H9 (cell line): ENCODE data around the gene PARD6G. TPM values are rescaled to one million over a fixed set of nuclear protein-coding genes. Genes with fewer than 3 reads are reported as not detected.
A peak's percentile ranks its signal among the peaks of the same experiment; 100 is the strongest.

ENCODE experiments used
- DNase-seq: peaks from one replicate; pipeline ENCODE4 v3.0.0-alpha.2; 2017
- H2AFZ ChIP-seq: one replicate; pipeline ENCODE4 v1.6.1; 2013; ENCODE audit warnings: mild to moderate bottlenecking, low read length, control low read depth, moderate library complexity
- H2AK5ac ChIP-seq: 2 replicates; pipeline ENCODE4 v1.6.1; 2013; ENCODE audit warnings: low read length, control low read depth, mixed read lengths; ENCODE audit not compliant: insufficient read length
- H2BK120ac ChIP-seq: one replicate; pipeline ENCODE4 v1.6.1; 2013; ENCODE audit warnings: low read depth, mild to moderate bottlenecking, low read length, control low read depth, inconsistent platforms; ENCODE audit not compliant: poor library complexity, severe bottlenecking
- H2BK12ac ChIP-seq: 2 replicates; pipeline ENCODE4 v1.6.1; 2013; ENCODE audit warnings: low read length, control low read depth, mixed read lengths, low read depth; ENCODE audit not compliant: insufficient read length
- H2BK15ac ChIP-seq: 2 replicates; pipeline ENCODE4 v1.6.1; 2013; ENCODE audit warnings: low read depth, low read length, control low read depth
- H2BK20ac ChIP-seq: one replicate; pipeline ENCODE4 v1.6.1; 2013; ENCODE audit warnings: low read depth, mild to moderate bottlenecking, low read length, control low read depth, inconsistent platforms; ENCODE audit not compliant: poor library complexity, severe bottlenecking
- H2BK5ac ChIP-seq: 2 replicates; pipeline ENCODE4 v1.6.1; 2013; ENCODE audit warnings: low read length, control low read depth, mixed read lengths; ENCODE audit not compliant: insufficient read length
- H3K14ac ChIP-seq: 2 replicates; pipeline ENCODE4 v1.6.1; 2013; ENCODE audit warnings: low read length, control low read depth; ENCODE audit not compliant: insufficient read depth
- H3K18ac ChIP-seq: 2 replicates; pipeline ENCODE4 v1.6.1; 2013; ENCODE audit warnings: low read depth, mild to moderate bottlenecking, mixed read lengths, low read length, control low read depth; ENCODE audit not compliant: insufficient read length
- H3K23ac ChIP-seq: 2 replicates; pipeline ENCODE4 v1.6.1; 2013; ENCODE audit warnings: low read length, control low read depth, mixed read lengths, low read depth; ENCODE audit not compliant: insufficient read length
- H3K23me2 ChIP-seq: 2 replicates; pipeline ENCODE4 v1.6.1; 2013; ENCODE audit warnings: low read depth, mild to moderate bottlenecking, mixed read lengths, low read length, control low read depth; ENCODE audit not compliant: insufficient read length, poor library complexity, severe bottlenecking
- H3K27ac ChIP-seq: 2 replicates; pipeline ENCODE4 v1.5.1; 2013; ENCODE audit warnings: low read length, control low read depth, mixed read lengths, low read depth; ENCODE audit not compliant: insufficient read length
- H3K27me3 ChIP-seq: 2 replicates; pipeline ENCODE4 v1.6.1; 2013; ENCODE audit warnings: low read length, control low read depth, inconsistent platforms; ENCODE audit not compliant: insufficient read depth
- H3K4ac ChIP-seq: 2 replicates; pipeline ENCODE4 v1.6.1; 2013; ENCODE audit warnings: low read depth, mild to moderate bottlenecking, control low read depth, inconsistent platforms, low read length, moderate library complexity
- H3K4me1 ChIP-seq: 2 replicates; pipeline ENCODE4 v1.6.1; 2013; ENCODE audit warnings: low read length, control low read depth, inconsistent platforms; ENCODE audit not compliant: insufficient read depth
- H3K4me2 ChIP-seq: 2 replicates; pipeline ENCODE4 v1.6.1; 2013; ENCODE audit warnings: low read length, control low read depth, mixed read lengths; ENCODE audit not compliant: insufficient read length, insufficient read depth
- H3K56ac ChIP-seq: 2 replicates; pipeline ENCODE4 v1.6.1; 2013; ENCODE audit warnings: low read depth, mild to moderate bottlenecking, mixed read lengths, low read length, control low read depth; ENCODE audit not compliant: insufficient read length
- H3K79me1 ChIP-seq: 2 replicates; pipeline ENCODE4 v1.6.1; 2013; ENCODE audit warnings: low read depth, mild to moderate bottlenecking, moderate library complexity, low read length, control low read depth, inconsistent platforms; ENCODE audit not compliant: insufficient read depth, poor library complexity, severe bottlenecking
- H3K79me2 ChIP-seq: 2 replicates; pipeline ENCODE4 v1.6.1; 2013; ENCODE audit warnings: low read length, control low read depth, inconsistent platforms; ENCODE audit not compliant: insufficient read depth
- H3K9ac ChIP-seq: 2 replicates; pipeline ENCODE4 v1.6.1; 2013; ENCODE audit warnings: low read length, control low read depth, mixed read lengths; ENCODE audit not compliant: insufficient read length; ENCODE audit errors: extremely low read depth
- H3K9me3 ChIP-seq: one replicate; pipeline ENCODE4 v1.6.1; 2013; ENCODE audit warnings: low read depth, low read length, inconsistent platforms; ENCODE audit not compliant: control insufficient read depth
- H3T11ph ChIP-seq: one replicate; pipeline ENCODE4 v1.6.1; 2013; ENCODE audit warnings: mild to moderate bottlenecking, low read length, control low read depth, inconsistent platforms
- H4K20me1 ChIP-seq: one replicate; pipeline ENCODE4 v1.6.1; 2013; ENCODE audit not compliant: control insufficient read depth, insufficient read length, insufficient read depth
- H4K5ac ChIP-seq: 2 replicates; pipeline ENCODE4 v1.6.1; 2013; ENCODE audit warnings: low read depth, mild to moderate bottlenecking, mixed read lengths, low read length, control low read depth; ENCODE audit not compliant: insufficient read length
- H4K8ac ChIP-seq: replicated peaks from 2 replicates; pipeline ENCODE4 v1.6.1; 2013; ENCODE audit warnings: low read length, control low read depth, mixed read lengths, low read depth; ENCODE audit not compliant: insufficient read length
- H4K91ac ChIP-seq: 2 replicates; pipeline ENCODE4 v1.6.1; 2013; ENCODE audit warnings: low read depth, mild to moderate bottlenecking, moderate library complexity, mixed read lengths, low read length, control low read depth; ENCODE audit not compliant: insufficient read length
- H3K27ac Mint-ChIP-seq, 3 experiments: 2 replicates in 2 of 3; 3 replicates in 1 of 3; pipeline ENCODE4 v1.8.0; 2020 to 2021; ENCODE audit warnings: mixed read lengths in 3 of 3, mild to moderate bottlenecking in 1 of 3, moderate library complexity in 1 of 3
- H3K27me3 Mint-ChIP-seq: 2 replicates; pipeline ENCODE4 v1.8.0; 2021; ENCODE audit warnings: low read depth, mild to moderate bottlenecking, moderate library complexity, mixed read lengths
- H3K36me3 Mint-ChIP-seq, 3 experiments: 2 replicates in 2 of 3; 3 replicates in 1 of 3; pipeline ENCODE4 v1.8.0; 2020 to 2021; ENCODE audit warnings: low read depth in 3 of 3, mixed read lengths in 3 of 3; ENCODE audit not compliant: insufficient read depth in 1 of 3
- H3K4me1 Mint-ChIP-seq, 2 experiments: 2 replicates each; pipeline ENCODE4 v1.8.0; 2020; ENCODE audit warnings: mixed read lengths in 2 of 2
- H3K4me3 Mint-ChIP-seq, 2 experiments: 2 replicates in 1 of 2; 3 replicates in 1 of 2; pipeline ENCODE4 v1.8.0; 2020 to 2021; ENCODE audit warnings: mild to moderate bottlenecking in 2 of 2, mixed read lengths in 2 of 2, moderate library complexity in 1 of 2
- H3K9me3 Mint-ChIP-seq, 2 experiments: 2 replicates in 1 of 2; 3 replicates in 1 of 2; pipeline ENCODE4 v1.8.0; 2020; ENCODE audit warnings: mild to moderate bottlenecking in 2 of 2, mixed read lengths in 2 of 2, moderate library complexity in 1 of 2
- CTCF ChIP-seq: fragments of 200-600 bp; sonication (generic); conservative IDR thresholded peaks from 3 replicates; pipeline ENCODE4 v1.8.0; 2021; ENCODE audit warnings: antibody characterized with exemption, mild to moderate bottlenecking
- WGBS: extraction: QIAGEN DNeasy Blood & Tissue Kit; methylation state at CpG from one replicate; pipeline ENCODE4 v1.1.7; 2013; ENCODE audit warnings: missing lambda C conversion rate, low lambda C conversion rate, mixed read lengths; ENCODE audit not compliant: insufficient read length; ENCODE audit errors: extremely low coverage; 5-methylcytosine and 5-hydroxymethylcytosine counted together
- total RNA-seq: library from RNA; stranded (reverse); gene quantifications from 2 replicates; pipeline ENCODE4 v1.2.1, GENCODE V29; 2021

Gene PARD6G
- total RNA-seq, 1 experiment from 2014 or later: 11.2 TPM

DNA sequence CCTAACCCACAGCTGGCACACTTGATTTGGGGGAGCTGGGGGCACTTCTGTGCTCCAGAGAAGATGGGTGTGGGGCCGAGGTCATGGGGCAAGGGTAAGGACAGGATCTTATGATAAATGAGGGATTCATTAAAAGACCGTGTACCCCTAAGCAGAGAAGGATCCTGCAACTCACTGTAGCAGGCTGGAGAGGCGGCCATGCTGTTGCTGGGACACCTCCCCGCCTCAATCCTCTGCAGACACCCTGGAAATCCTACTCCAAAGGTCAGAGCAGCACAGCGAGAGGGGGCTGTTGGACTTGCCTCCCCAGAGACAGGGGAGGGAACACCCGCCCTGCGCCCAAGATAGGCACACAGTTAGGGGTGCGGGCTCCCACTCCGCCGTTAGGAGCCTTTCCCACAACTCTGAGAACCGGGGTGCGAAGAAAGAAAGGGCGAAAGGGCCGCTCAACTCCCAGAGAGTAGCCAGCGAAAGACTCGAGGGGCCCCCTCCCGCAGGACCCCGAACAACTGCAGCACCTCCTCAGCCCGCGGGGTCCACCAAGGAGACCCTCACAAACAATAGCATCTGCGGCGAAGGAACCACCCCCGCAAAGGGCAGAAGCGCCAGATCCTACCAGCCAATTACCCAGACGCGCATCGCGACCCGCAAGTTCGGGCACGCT, 1.4 kb downstream of the PARD6G start:
- no peaks in the 10 kb centered on the region; a peak in 1 of 7 replicates for H3K36me3 Mint-ChIP-seq
- no peak overlapping the region for H4K91ac ChIP-seq
- H2AK5ac ChIP-seq: no peak overlapping the region
- WGBS: no CpG with 5 or more reads among the region's 31 CpGs
- H3K4ac ChIP-seq: no peak overlapping the region
- no peaks in the 10 kb centered on the region for H3K79me1 ChIP-seq
- DNase-seq: no peak
- peak overlapping the region; percentile 77 to 87 for H3K4me3 Mint-ChIP-seq
- no peak overlapping the region for H2BK12ac ChIP-seq
- no peak overlapping the region for H4K8ac ChIP-seq
- H3K56ac ChIP-seq: no peak overlapping the region
- H3K4me1 ChIP-seq: no peaks in the 10 kb centered on the region
- no peak overlapping the region for H3K14ac ChIP-seq
- H3K9me3 ChIP-seq: no peaks in the 10 kb centered on the region
- H2AFZ ChIP-seq: no peak overlapping the region
- H3K4me2 ChIP-seq: peak overlapping the region; percentile 59
- H3T11ph ChIP-seq: no peak overlapping the region
- H3K9me3 Mint-ChIP-seq: no peaks in the 10 kb centered on the region
- H3K27ac ChIP-seq: no peak overlapping the region
- H3K18ac ChIP-seq: no peak overlapping the region
- H2BK15ac ChIP-seq: no peak overlapping the region
- no peaks in the 10 kb centered on the region; the same call in 1 of the 2 replicates for H3K27me3 ChIP-seq
- H3K4me1 Mint-ChIP-seq: peaks cover 0 to 5% of the 10 kb centered on the region in 2 experiments; a peak in 3 of 4 replicates
- TF ChIP-seq CTCF: no peak
- no peaks in the 10 kb centered on the region for H4K20me1 ChIP-seq
- H3K23me2 ChIP-seq: peaks cover 9% of the 10 kb centered on the region
- no peak overlapping the region for H3K23ac ChIP-seq
- H3K27ac Mint-ChIP-seq: no peak overlapping the region
- H4K5ac ChIP-seq: no peak overlapping the region
- H2BK120ac ChIP-seq: no peak overlapping the region
- H3K79me2 ChIP-seq: peaks cover 2% of the 10 kb centered on the region; the same call in 1 of the 2 replicates
- no peak overlapping the region for H2BK20ac ChIP-seq
- H3K9ac ChIP-seq: no peak overlapping the region
- H3K27me3 Mint-ChIP-seq: peaks cover 26% of the 10 kb centered on the region
- no peak overlapping the region for H2BK5ac ChIP-seq
